Stimulated activated CD8-positive, alpha-beta memory T cell treated with anti-CD3 and anti-CD28 coated beads, Interleukin-15, amount 100 ng/mL, for 24 hours (primary cell): ENCODE measurements around the gene ME1.
"Not testable (repeated sequence)": the region's sequence is repeated elsewhere in the genome, so short reads cannot be mapped to it uniquely, and the experiment has no call there.

ENCODE experiments used
- DNase-seq: peaks from one replicate; pipeline ENCODE4 v3.0.0-alpha.2; 2020; ENCODE audit warnings: low read depth

The ME1 gene

DNA sequence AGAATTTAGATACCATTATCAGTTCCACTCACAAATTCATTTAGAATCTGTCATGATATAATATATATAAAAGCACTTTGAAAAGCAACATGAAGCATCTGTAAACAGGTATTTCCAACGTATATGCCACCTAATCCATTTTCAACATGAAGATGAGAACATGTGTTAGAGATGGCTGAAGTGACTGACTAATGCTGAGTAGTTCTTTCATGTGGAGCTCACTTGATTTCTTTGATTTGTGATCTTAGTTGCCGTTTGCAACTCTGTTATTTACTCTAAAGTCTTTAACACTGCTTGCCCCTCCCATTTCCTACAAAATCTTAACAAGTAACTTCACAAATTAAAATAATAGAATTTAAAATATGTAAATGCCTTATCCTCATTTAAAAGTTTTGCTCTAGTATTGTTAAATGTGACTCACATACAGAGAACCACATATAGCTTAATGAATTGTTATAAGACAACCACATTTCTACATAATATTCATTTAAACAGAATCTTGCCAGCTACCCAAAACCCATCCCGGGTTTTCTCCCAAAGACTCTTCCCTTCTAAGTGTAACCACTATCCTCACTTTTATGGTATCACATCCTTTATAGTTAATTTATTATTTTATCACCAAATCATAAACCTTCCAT, 78.3 kb downstream of the ME1 start:
- DNase-seq = no peak

DNA sequence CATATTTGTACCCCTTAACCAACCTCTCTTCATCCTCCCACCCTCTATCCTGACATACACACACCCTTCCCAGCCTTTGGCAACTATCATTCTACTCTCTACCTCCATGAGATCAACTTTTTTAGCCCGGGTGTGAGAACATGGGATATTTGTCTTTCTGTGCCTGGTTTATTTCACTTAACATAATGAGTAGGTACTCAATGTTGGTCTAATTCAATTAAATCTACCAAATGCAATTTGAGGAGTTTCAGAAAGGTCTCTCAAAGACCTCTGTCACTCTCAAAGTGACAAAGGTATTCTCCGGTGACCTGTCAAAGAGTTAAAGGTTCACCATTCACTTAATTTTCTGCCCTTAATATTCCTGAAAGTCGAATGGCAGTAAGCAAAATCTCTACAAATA, 87.7 kb downstream of the ME1 start:
- DNase-seq = no peak

DNA sequence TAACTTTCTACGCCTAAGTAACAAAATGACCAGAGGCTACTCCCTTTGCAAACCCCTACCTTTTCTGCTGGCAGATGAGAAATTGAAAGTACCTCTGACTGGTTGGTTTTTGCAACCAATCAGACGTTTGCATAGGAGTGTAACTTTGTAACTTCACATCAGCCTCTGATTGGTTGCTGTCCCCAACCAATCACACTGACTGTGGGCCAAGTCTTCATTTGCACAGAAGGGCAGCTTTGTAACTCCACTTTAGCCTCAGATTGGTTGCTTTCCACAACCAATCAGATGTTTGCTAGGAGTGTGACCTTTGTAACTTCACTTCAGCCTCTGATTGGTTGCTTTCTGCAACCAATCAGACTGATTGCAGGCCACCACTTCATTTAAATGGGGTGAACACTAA, 89.1 kb downstream of the ME1 start:
- DNase-seq = no peak

DNA sequence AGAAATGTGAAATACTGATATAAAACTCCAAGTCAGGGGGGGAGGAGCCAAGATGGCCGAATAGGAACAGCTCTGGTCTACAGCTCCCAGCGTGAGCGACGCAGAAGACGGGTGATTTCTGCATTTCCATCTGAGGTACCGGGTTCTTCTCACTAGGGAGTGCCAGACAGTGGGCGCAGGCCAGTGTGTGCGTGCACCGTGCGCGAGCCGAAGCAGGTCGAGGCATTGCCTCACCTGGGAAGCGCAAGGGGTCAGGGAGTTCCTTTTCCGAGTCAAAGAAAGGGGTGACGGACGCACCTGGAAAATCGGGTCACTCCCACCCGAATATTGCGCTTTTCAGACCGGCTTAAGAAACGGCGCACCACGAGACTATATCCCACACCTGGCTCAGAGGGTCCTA, 96.9 kb downstream of the ME1 start:
- DNase-seq = not testable (repeated sequence)

DNA sequence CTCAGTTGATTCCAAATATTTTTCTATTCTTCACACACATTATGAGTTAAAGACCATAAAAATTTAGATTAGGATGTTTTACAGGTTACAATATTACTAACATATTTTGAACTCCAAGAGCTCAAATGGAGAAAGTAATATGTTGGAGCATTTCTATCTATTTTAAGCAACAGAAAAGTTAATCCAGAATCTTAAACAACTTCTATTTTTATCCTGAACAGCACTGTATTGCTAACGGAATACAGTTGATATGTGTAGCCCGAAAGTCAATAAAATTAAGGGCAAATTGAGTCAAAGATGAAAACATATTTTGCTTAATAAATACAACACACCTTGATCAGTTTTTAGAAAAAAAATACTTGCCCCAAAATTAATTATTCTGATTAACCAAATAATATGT, 97.4 kb downstream of the ME1 start:
- no peak for DNase-seq

DNA sequence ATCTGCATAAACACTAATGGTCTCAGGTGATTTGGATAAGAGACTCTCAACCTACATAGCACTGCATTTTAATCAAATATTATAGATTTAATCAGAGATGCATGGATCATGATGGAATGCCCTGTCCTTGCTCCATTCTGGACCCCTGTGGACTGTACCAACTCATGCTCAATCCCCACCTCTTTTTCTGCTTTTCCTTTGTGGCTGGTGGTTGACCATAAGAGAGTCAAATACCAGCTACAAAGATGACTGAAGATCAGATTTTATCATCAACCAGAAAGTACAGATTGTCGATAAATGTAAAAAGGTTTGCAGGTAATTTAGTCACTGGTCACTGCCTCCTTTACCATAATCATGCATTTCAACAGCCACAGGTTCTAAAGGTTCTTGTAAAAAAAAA, 116.2 kb downstream of the ME1 start:
- no peak for DNase-seq

DNA sequence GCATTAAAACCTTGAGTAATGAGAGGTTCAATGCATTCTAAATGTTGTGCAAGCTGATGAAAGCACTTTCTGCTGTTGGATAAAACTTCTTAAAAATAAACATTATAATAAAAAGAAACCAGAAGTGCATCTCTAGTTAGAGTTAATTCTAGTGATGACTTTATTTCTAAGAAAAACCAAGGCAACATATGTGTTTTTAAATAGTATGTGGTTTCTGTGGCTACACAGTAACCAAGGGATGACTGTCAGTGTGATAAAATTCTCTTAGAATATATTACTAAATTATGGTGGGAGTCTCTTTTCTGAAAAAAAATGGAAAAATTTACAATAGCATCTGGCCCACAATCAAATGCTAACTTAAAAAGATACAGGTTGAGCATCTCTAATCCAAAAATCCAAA, 117.0 kb downstream of the ME1 start:
- DNase-seq = no peak

DNA sequence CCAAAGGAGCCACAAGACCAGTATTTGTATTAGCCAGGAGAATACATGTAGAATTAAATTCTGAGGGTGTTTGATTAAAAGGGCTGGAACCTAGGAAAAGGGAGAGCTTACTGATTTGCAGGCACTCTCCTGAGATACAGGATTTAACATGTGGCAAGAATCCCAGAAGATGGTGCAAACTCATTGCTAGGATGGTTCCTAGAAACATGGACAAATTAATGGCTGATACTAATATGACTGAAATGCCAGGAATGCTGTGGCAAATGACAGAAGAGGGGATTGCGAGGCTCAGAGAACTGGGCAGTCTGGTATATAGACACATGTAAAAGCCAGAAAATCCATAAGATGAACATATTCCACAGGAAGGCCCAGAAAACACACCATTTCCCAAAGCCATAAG, 119.6 kb downstream of the ME1 start:
- DNase-seq = no peak

DNA sequence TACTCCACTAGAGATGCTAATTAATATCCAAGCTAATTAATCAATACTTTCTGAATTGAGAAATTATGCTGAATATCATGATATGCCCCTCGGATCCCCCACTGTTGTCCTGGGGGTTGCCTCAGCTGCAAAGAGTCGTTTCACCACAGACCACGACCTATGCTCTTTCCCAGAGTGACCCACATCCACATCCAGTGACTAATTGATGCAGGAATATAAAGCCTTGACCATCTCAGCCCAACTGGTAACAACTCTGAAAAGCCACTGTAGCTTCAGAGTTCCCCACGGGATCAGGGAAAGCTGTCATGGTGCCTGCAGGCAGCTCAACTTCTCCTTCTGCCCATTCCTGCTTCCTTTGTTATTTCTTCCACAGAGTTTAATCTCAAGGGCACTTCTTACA, 120.8 kb downstream of the ME1 start:
- no peak for DNase-seq

DNA sequence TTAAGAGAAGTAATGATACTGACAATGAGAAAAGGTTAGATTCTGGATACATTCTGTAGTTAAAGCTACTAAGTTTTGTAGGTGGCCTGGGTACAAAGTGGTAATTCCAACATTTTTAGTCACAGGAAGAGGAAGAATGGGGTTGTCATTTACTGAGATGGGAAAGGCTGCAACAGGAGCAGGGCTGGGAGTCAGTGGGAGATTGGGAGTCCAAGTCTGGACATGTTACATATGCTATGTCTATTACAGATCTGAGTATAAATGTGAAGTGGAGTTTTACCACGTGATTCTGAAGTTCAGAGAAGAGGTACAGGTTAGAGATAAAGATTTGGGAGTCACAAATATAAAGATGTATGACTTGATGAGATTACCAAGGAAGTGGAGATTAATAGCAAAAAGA, 121.5 kb downstream of the ME1 start:
- no peak for DNase-seq

DNA sequence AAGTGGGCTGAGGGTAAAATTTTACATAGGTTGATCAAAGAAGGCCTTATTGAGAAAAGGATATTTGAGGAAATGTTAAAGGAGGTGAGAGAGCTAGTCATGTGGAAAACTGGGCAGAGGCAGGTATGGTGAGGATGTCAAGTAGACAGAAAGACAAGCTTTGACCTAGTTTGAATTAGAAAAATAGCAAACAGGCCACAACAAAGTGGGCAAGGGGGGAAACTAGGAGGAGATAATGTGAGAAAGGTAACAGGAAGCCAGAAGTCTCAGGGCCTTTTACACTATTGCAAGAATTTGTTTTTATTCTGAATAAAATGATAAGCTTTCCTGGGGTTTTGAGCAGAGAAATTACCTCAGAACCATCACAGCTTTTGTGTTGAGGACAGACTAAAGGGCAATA, 122.0 kb downstream of the ME1 start:
- DNase-seq = no peak

DNA sequence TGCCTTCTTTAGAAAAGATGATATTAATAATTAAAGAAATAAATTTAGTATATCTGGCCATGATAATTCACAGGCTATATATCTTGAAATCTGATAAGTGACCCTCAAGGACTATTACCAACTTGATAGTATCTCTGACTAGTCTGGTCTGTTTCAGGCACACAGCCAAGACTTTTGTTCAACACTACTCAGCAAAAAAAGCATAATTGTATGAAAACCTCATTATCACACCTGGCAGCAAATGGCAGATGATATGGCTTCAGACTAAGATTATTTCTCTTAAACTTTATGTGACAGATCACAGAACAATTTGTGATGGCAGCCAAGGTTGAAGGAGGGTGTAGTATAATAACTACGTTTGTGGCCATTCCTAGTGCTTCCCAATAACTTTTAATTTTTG, 123.0 kb downstream of the ME1 start:
- no peak for DNase-seq

DNA sequence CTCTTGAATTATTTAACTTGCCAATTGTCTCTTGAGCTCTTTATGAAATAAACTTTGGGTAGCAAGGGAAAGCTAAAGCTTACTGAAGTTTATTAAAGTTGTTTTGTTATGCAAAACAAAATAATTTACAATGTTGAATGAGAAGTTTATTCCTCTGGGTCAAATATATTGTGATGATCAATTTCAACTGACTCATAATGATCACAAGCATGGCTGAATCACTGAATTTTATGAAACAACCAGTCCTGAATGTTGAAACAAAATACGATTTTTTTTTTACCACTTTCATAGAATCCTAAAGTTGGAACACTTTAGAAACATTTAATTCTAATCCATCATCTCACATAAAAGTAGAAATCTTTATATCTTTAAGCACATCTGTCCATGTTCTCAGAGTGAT, 127.4 kb downstream of the ME1 start:
- DNase-seq = no peak

DNA sequence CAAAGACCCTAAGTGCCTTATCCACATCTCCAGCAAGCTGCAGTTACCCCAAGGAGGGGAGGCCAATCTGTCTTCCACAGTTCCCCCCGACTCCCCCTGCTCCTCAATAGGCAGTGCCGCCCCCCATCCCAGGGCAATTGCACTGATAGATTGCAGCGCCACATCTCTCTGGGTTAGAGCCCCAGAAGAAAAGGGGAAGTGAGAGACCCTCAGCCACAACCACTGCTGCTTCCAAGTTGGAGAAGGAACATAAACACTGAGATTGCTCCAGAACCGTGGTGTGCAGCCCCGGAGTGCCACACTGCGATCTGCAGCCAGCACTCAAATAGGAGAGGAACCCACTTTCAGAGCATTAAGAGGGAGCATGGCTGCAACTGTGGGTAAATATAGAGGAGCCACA, 136.2 kb downstream of the ME1 start:
- DNase-seq = no peak

DNA sequence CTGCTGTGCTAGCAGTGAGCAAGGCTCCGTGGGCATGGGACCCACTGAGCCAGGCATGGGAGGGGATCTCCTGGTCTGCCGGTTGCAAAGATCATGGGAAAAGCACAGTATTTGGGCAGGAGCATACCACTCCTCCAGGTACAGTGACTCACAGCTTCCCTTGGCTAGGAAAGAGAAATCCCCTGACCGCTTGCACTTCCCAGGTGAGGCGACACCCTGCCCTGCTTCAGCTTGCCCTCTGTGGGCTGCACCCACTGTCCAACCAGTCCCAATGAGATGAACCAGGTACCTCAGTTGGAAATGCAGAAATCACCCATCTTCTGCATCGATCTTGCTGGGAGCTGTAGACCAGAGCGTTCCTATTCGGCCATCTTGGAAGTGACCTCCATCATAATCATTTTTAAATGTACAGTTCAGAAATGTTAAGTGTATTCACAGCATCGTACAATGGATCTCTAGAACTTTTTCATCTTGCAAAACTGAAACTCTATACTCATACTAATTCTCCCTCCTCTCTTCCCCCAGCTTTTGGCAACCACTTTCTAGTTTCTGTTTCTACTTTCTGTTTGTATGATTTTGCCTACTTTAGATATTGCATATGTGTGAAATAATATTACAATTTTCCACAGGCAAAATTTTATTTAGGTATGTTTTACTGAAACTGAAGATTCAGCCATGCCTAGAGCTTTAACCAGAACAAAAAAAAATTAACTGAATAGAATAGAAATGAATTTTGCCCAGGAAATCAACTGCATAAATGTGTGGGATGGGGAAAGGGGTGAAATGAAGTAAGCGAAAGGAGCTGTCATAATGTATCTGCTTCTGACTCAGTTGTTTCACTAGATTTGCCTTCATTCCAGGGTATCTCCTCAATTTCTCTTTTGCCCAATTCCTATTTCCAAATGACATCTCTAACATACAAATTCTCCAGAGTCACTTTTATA, 137.7 kb downstream of the ME1 start:
- DNase-seq = no peak

DNA sequence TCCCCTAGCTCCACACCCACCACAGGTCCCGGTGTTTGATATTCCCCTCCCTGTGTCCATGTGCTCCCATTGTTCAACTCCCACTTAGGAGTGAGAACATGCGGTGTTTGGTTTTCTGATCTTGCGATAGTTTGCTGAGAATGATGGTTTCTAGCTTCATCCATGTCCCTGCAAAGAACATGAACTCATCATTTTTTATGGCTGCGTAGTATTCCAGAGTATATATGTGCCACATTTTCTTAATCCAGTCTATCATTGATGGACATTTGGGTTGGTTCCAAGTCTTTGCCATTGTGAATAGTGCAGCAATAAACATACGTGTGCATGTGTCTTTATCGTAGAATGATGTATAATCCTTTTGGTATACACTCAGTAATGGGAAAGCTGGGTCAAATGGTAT, 143.6 kb downstream of the ME1 start:
- not testable (repeated sequence) for DNase-seq

DNA sequence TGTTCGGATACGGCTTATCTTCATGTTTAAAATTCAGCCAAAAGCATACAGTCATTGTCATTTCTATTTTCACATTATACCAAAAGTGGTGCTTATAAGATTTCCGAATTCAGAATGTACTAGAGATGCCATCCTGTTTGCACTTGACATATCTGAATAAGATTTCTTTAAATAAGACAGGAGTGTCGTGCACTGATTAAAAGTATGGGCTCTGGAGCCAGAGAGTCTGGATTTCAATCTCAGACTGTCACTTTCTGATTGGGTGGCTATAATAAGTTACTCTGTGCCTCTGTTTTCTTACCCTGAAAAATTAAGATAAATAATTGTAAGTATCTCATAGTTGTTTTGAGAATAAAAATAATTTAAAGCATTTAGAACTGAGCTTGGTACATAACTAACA, 144.9 kb downstream of the ME1 start:
- DNase-seq = no peak

DNA sequence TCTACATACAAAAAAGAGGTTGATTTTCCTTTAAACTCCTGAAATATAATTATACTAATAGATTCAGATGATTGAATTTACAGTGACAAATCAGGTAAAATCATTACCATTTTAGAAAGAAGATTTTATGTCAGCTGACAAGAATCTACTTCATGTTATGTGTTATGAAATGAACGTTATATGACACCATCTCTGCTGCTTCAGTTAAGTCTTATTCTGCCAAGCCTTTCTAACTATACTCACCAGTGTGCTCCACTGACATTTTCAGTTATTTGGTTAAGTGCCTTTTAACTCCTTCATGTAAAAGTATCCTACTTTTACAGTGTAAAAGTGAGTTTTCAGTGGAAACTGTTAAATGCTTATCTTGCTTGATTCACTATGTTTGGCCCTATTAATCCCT, 157.3 kb downstream of the ME1 start:
- no peak for DNase-seq

DNA sequence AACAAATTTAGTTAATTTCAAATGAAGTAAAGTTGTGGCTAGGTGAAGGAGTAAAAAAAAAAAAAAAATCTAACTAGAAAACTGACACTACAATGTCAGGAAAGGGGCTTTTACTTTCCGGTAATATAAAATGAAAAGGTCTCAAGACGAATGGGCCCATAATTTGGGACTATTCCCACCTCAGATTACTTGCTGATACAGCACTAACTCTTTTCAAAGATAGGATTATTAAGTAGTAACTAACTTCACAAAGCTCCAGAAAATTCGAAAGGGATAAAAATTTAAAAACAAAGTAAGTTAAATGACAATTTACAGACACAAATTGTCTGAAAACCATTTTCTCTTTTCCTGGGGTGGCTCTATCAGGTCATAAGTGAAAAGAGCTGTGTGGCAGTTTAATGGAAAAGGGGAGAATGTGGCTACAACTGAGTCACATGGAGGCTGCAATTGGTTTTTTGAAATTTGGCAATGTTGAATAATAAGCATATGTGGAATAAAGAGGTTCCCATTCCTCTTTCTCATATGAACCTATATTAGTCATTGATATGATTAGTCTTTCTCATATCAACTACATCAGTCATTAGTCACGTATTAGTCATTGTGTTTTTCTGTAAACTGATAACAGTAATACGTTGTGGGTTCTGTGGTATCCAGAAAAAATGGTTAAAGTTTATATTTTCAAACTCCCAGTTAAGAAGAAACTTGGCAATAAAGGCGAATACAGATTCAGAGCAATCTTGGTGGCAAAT, 159.7 kb downstream of the ME1 start:
- DNase-seq = no peak

DNA sequence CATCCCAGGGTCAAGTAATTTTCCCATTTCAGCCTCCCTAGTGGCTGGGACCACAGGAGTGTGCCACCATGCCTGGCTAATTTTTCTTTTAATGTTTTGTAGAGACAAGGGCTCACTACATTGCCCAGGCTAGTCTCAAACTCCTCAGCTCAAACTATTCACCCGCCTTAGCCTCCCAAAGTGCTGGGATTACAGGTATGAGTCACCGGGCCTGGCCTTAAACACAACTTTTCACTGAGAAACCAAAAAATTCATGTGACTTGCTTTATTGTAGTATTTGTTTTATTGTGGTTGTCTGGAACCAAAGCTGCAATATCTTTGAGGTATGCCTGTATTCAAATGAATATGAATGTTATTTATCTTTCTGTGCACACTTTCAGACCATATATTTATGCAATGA, 165.5 kb downstream of the ME1 start:
- no peak for DNase-seq

DNA sequence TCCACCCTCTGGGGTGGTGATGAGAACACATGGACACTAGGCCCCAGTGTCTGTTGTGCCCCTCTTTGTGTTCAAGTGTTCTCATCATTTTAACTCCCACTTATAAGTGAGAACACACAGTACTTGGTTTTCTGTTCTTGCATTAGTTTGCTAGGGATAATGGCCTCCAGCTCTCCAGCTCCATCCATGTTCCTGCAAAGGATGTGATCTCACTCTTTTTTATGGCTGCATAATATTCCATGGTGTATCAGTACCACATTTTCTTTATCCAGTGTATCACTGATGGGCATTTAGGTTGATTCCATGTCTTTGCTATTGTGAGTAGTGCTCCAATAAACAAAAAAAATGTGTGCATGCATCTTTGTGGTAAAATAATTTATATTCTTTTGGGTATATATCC, 170.3 kb downstream of the ME1 start:
- no peak for DNase-seq

DNA sequence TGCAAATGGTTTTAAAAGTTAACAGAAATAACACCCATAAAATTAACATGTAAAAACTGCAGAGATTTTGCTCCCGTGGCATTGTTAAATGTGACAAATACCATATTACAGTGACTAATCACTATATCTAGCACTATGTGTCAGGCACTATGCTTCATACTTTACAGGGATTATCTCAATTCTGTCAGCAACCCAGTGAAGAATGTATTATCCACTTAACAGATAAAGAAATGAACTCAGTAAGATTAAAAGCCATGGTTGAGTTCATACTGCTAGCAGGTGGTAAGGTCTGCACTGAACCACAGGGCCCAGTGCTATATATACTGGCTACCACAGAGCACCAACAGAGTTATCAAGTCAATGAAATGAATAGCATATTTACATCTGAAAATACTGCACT, 172.3 kb downstream of the ME1 start:
- no peak for DNase-seq

DNA sequence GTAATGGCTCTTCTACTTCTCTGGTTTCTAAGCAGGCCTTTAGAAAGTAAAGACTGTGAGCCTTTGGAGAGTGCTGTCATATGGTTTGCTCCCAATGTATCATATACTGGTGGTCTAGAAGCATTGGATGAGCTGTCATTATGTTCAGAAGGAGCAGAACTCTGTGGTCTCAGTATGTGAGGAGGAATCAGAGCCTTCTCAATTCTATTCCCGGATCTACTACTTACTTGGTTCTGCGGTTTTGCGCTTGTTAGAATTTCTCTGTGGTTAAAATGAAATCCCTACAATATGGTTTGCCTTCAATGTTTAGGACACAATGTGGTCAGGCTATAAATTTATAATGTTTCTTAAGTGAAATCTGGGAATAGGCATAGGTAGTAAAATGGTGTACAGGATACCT, 173.1 kb downstream of the ME1 start:
- no peak for DNase-seq
